Neural cell (in vitro differentiated cells): ENCODE measurements around the gene TAF1B.

Experiments used
- CTCF ChIP-seq: fragments of 450-650 bp; IDR thresholded peaks from 2 replicates; pipeline ENCODE4 v1.5.1; 2014; ENCODE audit warnings: antibody characterized with exemption, mild to moderate bottlenecking, moderate library complexity; ENCODE audit not compliant: poor library complexity, severe bottlenecking
- EP300 ChIP-seq: fragments of 450-650 bp; conservative IDR thresholded peaks from 2 replicates; pipeline ENCODE4 v1.6.1; 2014; ENCODE audit warnings: antibody characterized with exemption, mild to moderate bottlenecking, moderate library complexity; ENCODE audit not compliant: poor library complexity, severe bottlenecking
- EZH2 ChIP-seq: fragments of 200-600, 300-800 bp; shearing (Covaris generic), sonication (generic); IDR thresholded peaks from 2 replicates; pipeline ENCODE4 v1.6.1; 2014; ENCODE audit warnings: antibody characterized with exemption, low read length, borderline replicate concordance, mild to moderate bottlenecking; ENCODE audit not compliant: insufficient read depth, poor library complexity, severe bottlenecking
- MXI1 ChIP-seq: fragments of 450-650 bp; conservative IDR thresholded peaks from 2 replicates; pipeline ENCODE4 v1.6.1; 2014; ENCODE audit warnings: antibody characterized with exemption, mild to moderate bottlenecking; ENCODE audit not compliant: poor library complexity, severe bottlenecking
- POLR2AphosphoS5 ChIP-seq: IDR thresholded peaks from 2 replicates; pipeline ENCODE4 v1.6.1; 2012
- RAD21 ChIP-seq: fragments of 450-650 bp; conservative IDR thresholded peaks from 2 replicates; pipeline ENCODE4 v1.6.1; 2014; ENCODE audit warnings: antibody characterized with exemption, mild to moderate bottlenecking, moderate library complexity
- REST ChIP-seq: IDR thresholded peaks from 2 replicates; pipeline ENCODE4 v1.6.1; 2012; ENCODE audit warnings: borderline replicate concordance
- SMC3 ChIP-seq: fragments of 450-650 bp; conservative IDR thresholded peaks from 2 replicates; pipeline ENCODE4 v1.6.1; 2014; ENCODE audit warnings: antibody characterized with exemption, mild to moderate bottlenecking, moderate library complexity; ENCODE audit not compliant: poor library complexity
- TAF1 ChIP-seq: IDR thresholded peaks from 2 replicates; pipeline ENCODE4 v1.6.1; 2012; ENCODE audit warnings: low read depth

GRCh38 chr2:9815076-9815475 lies 28.2 kb upstream of the TAF1B start:
- no peak for TF ChIP-seq SMC3
- TF ChIP-seq EZH2, result no peak
- TF ChIP-seq CTCF, result no peak
- TF ChIP-seq EP300, result no peak
- TF ChIP-seq REST, result no peak
- TF ChIP-seq TAF1, result no peak
- TF ChIP-seq POLR2AphosphoS5, result no peak
- TF ChIP-seq RAD21, result no peak
- no peak for TF ChIP-seq MXI1
